Activated CD4-positive, alpha-beta T cell treated with anti-CD3 and anti-CD28 coated beads, Interleukin-2, amount 10 ng/mL, durations not matched to agents 7 days and 5 days (primary cell): Measurements from ENCODE around the gene MFAP2. TPM values are rescaled to one million over a fixed set of nuclear protein-coding genes. Genes with fewer than 3 reads are reported as not detected.

Experiments used
- CTCF ChIA-PET: fragments of 350-600 bp; sonication (Branson Sonifier 250); formaldehyde crosslinking; loops from one replicate; lab custom pipeline; 2021; ENCODE audit warnings: antibody characterized with exemption; lab: Charles Lee
- POLR2A ChIA-PET: fragments of 350-600 bp; sonication (Branson Sonifier 250); formaldehyde crosslinking; loops from one replicate; lab custom pipeline; 2021; ENCODE audit warnings: antibody characterized with exemption; lab: Charles Lee
- DNase-seq: peaks from one replicate; pipeline ENCODE4 v3.0.0-alpha.2; 2020
- H3K27ac Mint-ChIP-seq: one replicate; pipeline ENCODE4 v1.8.0; 2021; ENCODE audit warnings: mild to moderate bottlenecking, moderate library complexity, mixed read lengths
- H3K27me3 Mint-ChIP-seq: one replicate; pipeline ENCODE4 v1.8.0; 2021; ENCODE audit warnings: mixed read lengths
- H3K36me3 Mint-ChIP-seq: one replicate; pipeline ENCODE4 v1.8.0; 2021; ENCODE audit warnings: low read depth, mixed read lengths
- H3K4me1 Mint-ChIP-seq: one replicate; pipeline ENCODE4 v1.8.0; 2021; ENCODE audit warnings: mixed read lengths
- H3K4me3 Mint-ChIP-seq: one replicate; pipeline ENCODE4 v1.8.0; 2021; ENCODE audit warnings: mild to moderate bottlenecking, moderate library complexity, mixed read lengths
- H3K9me3 Mint-ChIP-seq: one replicate; pipeline ENCODE4 v1.8.0; 2021; ENCODE audit warnings: mixed read lengths
- total RNA-seq, 2 experiments: library from RNA; stranded (reverse); gene quantifications; one replicate each; pipeline ENCODE4 v1.2.3, GENCODE V29; 2021

MFAP2 gene
- total RNA-seq, 2 experiments from 2014 or later, result not detected

- no peak for DNase-seq
- H3K9me3 Mint-ChIP-seq, result no peaks in the 10 kb centered on the region
- peaks cover 35% of the 10 kb centered on the region for H3K4me1 Mint-ChIP-seq
- POLR2A ChIA-PET, result no interaction called here
- H3K27me3 Mint-ChIP-seq, result peaks cover 3% of the 10 kb centered on the region
- CTCF ChIA-PET, result no interaction called here
- no peak overlapping the region for H3K4me3 Mint-ChIP-seq
- no peak overlapping the region for H3K27ac Mint-ChIP-seq
- H3K36me3 Mint-ChIP-seq, result peaks cover 13% of the 10 kb centered on the region
Observed at GRCh38 chr1:17014671-17015567, 34.5 kb upstream of the MFAP2 start.

GRCh38 chr1:17013491-17014320 is 33.3 kb upstream of the MFAP2 start:
- peaks cover 29% of the 10 kb centered on the region for H3K4me1 Mint-ChIP-seq
- ChIA-PET POLR2A (no interaction called here), CTCF (interaction anchor here (2.2 kb wide), 1 partner anchor 10 kb away, joined by 6 read pairs; no protein-coding TSS in a partner anchor)
- no peaks in the 10 kb centered on the region for H3K9me3 Mint-ChIP-seq
- no peak overlapping the region for H3K27ac Mint-ChIP-seq
- no peak overlapping the region for H3K4me3 Mint-ChIP-seq
- no peak for DNase-seq
- peaks cover 2% of the 10 kb centered on the region for H3K36me3 Mint-ChIP-seq
- H3K27me3 Mint-ChIP-seq, result peaks cover 3% of the 10 kb centered on the region

DNA sequence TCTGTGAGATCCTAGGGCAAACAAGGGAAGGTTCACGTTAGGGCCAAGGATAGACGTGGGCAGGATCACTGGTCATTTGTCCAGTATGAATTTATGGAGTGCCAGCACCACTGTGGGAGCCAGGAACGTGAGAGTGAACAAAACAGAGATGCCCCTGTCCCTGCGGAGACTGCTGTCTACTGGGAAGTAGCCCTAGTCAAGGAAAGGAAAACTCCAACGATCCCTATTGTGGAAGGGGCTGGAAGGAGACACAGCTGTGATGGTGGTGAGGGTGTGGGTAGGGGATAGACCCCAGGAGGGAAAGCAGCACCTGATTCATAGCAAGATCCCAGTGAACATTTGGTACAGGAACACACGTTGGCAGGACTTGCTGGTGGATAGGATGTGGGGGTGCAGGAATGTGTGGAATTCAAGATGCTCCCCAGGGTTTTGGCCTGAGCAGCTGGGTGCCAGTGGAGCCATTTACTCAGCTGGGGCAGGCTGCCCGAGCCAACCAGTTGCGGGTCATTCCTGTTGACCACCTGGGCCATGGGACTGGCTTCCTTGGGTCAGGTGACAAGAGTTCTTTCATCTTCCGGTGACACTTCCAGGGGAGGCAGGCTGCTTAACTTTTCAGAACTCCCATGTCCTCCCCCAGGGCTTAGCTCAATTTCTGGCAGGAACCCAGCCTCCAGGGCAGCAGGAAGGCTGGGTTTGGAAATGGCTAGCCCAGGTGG is 32.5 kb upstream of the MFAP2 start:
- Mint-ChIP-seq H3K4me3 (no peak overlapping the region), H3K9me3 (no peaks in the 10 kb centered on the region), H3K4me1 (peaks cover 24% of the 10 kb centered on the region), H3K27me3 (peaks cover 3% of the 10 kb centered on the region), H3K27ac (peak overlapping the region; percentile 14), H3K36me3 (no peaks in the 10 kb centered on the region)
- ChIA-PET CTCF (interaction anchor here (2.2 kb wide), 1 partner anchor 10 kb away, joined by 6 read pairs; no protein-coding TSS in a partner anchor), POLR2A (no interaction called here)
- DNase-seq, result no peak

DNA sequence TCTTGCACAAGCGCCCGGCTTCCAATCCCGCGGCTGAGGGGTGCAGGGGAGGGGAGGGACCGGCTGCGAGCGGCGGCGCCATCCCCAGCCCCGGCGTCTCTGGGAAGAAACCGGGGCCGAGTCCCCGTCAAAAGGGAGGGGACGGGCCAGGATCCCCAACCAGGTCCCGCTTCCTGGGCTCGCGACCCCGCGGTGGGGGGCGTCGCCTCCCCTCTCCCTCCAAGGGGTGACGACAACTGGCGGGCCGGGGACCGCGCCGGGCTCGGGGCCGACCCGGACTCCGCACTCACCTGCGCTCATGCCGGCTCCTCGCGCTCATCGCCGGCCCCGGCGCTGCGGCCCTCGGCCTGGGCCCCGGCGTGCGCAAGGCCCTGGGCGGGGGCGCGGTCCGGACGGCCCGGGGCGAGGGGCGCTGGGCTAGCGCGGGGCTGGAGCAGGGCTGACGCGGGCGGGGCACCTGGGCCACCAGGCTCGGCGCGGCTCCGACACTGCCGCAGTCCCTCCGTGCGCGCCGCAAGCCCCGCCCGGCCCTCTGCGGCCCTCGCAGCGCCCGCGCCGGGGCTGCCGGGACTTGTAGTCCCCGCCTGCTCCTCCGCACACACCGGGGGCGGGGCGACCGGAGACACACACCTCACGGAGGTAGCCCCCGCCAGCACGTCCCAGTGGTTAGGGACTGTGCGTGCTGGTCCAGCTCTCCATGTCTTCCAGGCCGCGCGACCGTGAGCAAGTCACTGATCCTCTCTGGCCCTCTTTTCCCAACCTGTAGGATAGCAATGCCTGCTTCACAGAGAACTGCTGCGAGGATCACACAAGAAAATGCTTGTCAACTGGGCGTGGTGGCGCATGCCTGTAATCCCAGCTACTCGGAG is 31.3 kb upstream of the MFAP2 start, which contains the start of gene ATP13A2:
Gene ATP13A2 (minus strand): TSS at position 490 of the 869 bp plus-strand sequence. CDS start 190 bp downstream, at position 300.
- Mint-ChIP-seq H3K4me3 (peak within 1 kb of the TSS; percentile 83), H3K9me3 (no peaks in the 10 kb centered on the region), H3K27ac (peak within 1 kb of the TSS; percentile 80), H3K4me1 (peaks cover 24% of the 10 kb centered on the region), H3K27me3 (peaks cover 3% of the 10 kb centered on the region), H3K36me3 (no peaks in the 10 kb centered on the region)
- peak; percentile 85 for DNase-seq
- ChIA-PET POLR2A (no interaction called here), CTCF (interaction anchor here (2.2 kb wide), 1 partner anchor 12 kb away, joined by 6 read pairs; no protein-coding TSS in a partner anchor)

GRCh38 chr1:17011092-17011438 is 30.6 kb upstream of the MFAP2 start:
- peaks cover 24% of the 10 kb centered on the region for H3K4me1 Mint-ChIP-seq
- POLR2A ChIA-PET, result no interaction called here
- DNase-seq, result no peak

GRCh38 chr1:17009706-17010105 is 29.3 kb upstream of the MFAP2 start:
- Mint-ChIP-seq H3K36me3 (no peaks in the 10 kb centered on the region), H3K4me1 (peaks cover 24% of the 10 kb centered on the region), H3K27me3 (peaks cover 3% of the 10 kb centered on the region), H3K4me3 (peak overlapping the region; percentile 83), H3K27ac (no peak overlapping the region), H3K9me3 (no peaks in the 10 kb centered on the region)
- no peak for DNase-seq
- CTCF ChIA-PET, result interaction anchor here (0.7 to 1.4 kb wide), 3 partner anchors 44 to 486 kb away, joined by 3 to 5 read pairs (median 4); no protein-coding TSS in a partner anchor
- POLR2A ChIA-PET, result no interaction called here

More at GRCh38 chr1:17011092-17011438, 30.6 kb upstream of the MFAP2 start:
- H3K36me3 Mint-ChIP-seq, result no peaks in the 10 kb centered on the region
- peak overlapping the region; percentile 80 for H3K27ac Mint-ChIP-seq
- CTCF ChIA-PET, result no interaction called here
- H3K9me3 Mint-ChIP-seq, result no peaks in the 10 kb centered on the region
- peak overlapping the region; percentile 83 for H3K4me3 Mint-ChIP-seq
- peaks cover 3% of the 10 kb centered on the region for H3K27me3 Mint-ChIP-seq

GRCh38 chr1:17008208-17008855 is 27.9 kb upstream of the MFAP2 start:
- Mint-ChIP-seq H3K36me3 (peaks cover 6% of the 10 kb centered on the region), H3K4me3 (no peak overlapping the region), H3K4me1 (peaks cover 20% of the 10 kb centered on the region), H3K27me3 (peaks cover 3% of the 10 kb centered on the region), H3K27ac (no peak overlapping the region), H3K9me3 (no peaks in the 10 kb centered on the region)
- no peak for DNase-seq
- POLR2A ChIA-PET, result no interaction called here
- CTCF ChIA-PET, result interaction anchor here (0.9 to 1.2 kb wide), 2 partner anchors 9 to 42 kb away, joined by 3 to 4 read pairs; no protein-coding TSS in a partner anchor

- DNase-seq, result no peak
- peaks cover 6% of the 10 kb centered on the region for H3K36me3 Mint-ChIP-seq
- H3K27ac Mint-ChIP-seq, result no peak overlapping the region
- H3K27me3 Mint-ChIP-seq, result no peaks in the 10 kb centered on the region
- H3K4me3 Mint-ChIP-seq, result no peak overlapping the region
- ChIA-PET POLR2A (no interaction called here), CTCF (no interaction called here)
- H3K4me1 Mint-ChIP-seq, result peaks cover 19% of the 10 kb centered on the region
- no peaks in the 10 kb centered on the region for H3K9me3 Mint-ChIP-seq
Observed at GRCh38 chr1:17007121-17007520, 26.7 kb upstream of the MFAP2 start.

DNA sequence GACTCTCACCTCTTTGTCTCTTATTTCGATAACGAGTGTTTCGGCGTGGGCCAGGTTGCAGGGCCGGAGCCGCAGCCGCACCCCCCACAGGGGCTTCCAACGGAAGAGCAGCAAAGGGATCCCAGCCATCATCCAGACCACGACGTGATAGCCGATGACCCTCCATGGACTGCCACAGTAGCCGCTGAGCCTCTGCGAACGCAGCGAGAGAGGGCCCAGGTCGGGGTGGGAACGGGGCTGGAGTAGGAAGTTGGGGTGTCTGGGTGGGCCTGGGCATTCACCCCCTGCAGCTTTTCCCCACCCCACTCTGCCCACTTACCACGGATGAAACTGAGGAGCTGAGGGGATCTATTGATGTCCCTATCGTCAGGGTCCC is 24.9 kb upstream of the MFAP2 start:
- H3K27me3 Mint-ChIP-seq, result no peaks in the 10 kb centered on the region
- peaks cover 9% of the 10 kb centered on the region for H3K4me1 Mint-ChIP-seq
- H3K27ac Mint-ChIP-seq, result no peak overlapping the region
- H3K9me3 Mint-ChIP-seq, result no peaks in the 10 kb centered on the region
- no peak for DNase-seq
- ChIA-PET CTCF (no interaction called here), POLR2A (no interaction called here)
- H3K4me3 Mint-ChIP-seq, result no peak overlapping the region
- H3K36me3 Mint-ChIP-seq, result peaks cover 11% of the 10 kb centered on the region

- Mint-ChIP-seq H3K27me3 (no peaks in the 10 kb centered on the region), H3K9me3 (no peaks in the 10 kb centered on the region), H3K36me3 (peaks cover 12% of the 10 kb centered on the region), H3K4me3 (no peak overlapping the region), H3K27ac (no peak overlapping the region), H3K4me1 (peaks cover 4% of the 10 kb centered on the region)
- DNase-seq, result no peak
- POLR2A ChIA-PET, result interaction anchor here (0.5 kb wide), 1 partner anchor 279 kb away, joined by 3 read pairs; no protein-coding TSS in a partner anchor
- CTCF ChIA-PET, result interaction anchor here (2.9 kb wide), 1 partner anchor 14 kb away, joined by 11 read pairs; no protein-coding TSS in a partner anchor
Observed at GRCh38 chr1:17004466-17005364, 24.3 kb upstream of the MFAP2 start.
